IMR-90 (cell line): ENCODE data around the gene TMEM50B. TPM values are rescaled to one million over a fixed set of nuclear protein-coding genes. Genes with fewer than 3 reads are reported as not detected.

Experiments
- ATAC-seq: fragments of 200-7000 bp; cut with Tn5 transposase; 2 replicates; pipeline ENCODE4 v1.9.1; 2020; ENCODE audit warnings: low read depth, mild to moderate bottlenecking, moderate library complexity
- BruUV-seq: library from RNA; stranded (reverse); fragments of 400-500 nt; replicated peaks from 2 replicates; lab custom pipeline; 2021; lab: Mats Ljungman, UMichigan
- CTCF ChIA-PET: fragments of 300-600 bp; formaldehyde crosslinking; extraction: SDS; loops from one replicate; lab custom pipeline; 2021; ENCODE audit warnings: antibody characterized with exemption; lab: Yijun Ruan, JAX
- POLR2A ChIA-PET: fragments of 300-600 bp; sonication (Branson Sonifier 250); formaldehyde crosslinking; loops from one replicate; lab custom pipeline; 2022; ENCODE audit warnings: antibody characterized with exemption; ENCODE audit not compliant: unreplicated experiment; lab: Charles Lee
- DNase-seq: peaks from one replicate; pipeline ENCODE4 v3.0.0; 2013
- H2AFZ ChIP-seq: replicated peaks from 2 replicates; pipeline ENCODE3; 2013; ENCODE audit warnings: low read length, mild to moderate bottlenecking; ENCODE audit not compliant: poor library complexity
- H2AK5ac ChIP-seq: 2 replicates; pipeline ENCODE4 v1.6.1; 2013; ENCODE audit warnings: low read depth, low read length, inconsistent platforms
- H2AK9ac ChIP-seq: replicated peaks from 2 replicates; pipeline ENCODE3; 2013; ENCODE audit warnings: mild to moderate bottlenecking, low read depth, low read length, moderate library complexity; ENCODE audit not compliant: poor library complexity
- H2BK120ac ChIP-seq: 2 replicates; pipeline ENCODE4 v1.6.1; 2013; ENCODE audit warnings: low read depth, low read length, inconsistent platforms
- H2BK15ac ChIP-seq: 3 replicates; pipeline ENCODE4 v1.6.1; 2013; ENCODE audit warnings: low read depth, low read length, inconsistent platforms
- H2BK20ac ChIP-seq: 2 replicates; pipeline ENCODE4 v1.6.1; 2013; ENCODE audit warnings: low read depth, mild to moderate bottlenecking, inconsistent platforms, low read length, moderate library complexity
- H2BK5ac ChIP-seq: 2 replicates; pipeline ENCODE4 v1.6.1; 2013; ENCODE audit warnings: mild to moderate bottlenecking, low read depth, low read length, inconsistent platforms; ENCODE audit not compliant: poor library complexity, severe bottlenecking
- H3K14ac ChIP-seq: replicated peaks from 2 replicates; pipeline ENCODE4 v1.6.1; 2013; ENCODE audit warnings: low read depth, low read length, inconsistent platforms
- H3K18ac ChIP-seq: 2 replicates; pipeline ENCODE4 v1.6.1; 2013; ENCODE audit warnings: low read depth, low read length, control low read depth
- H3K23ac ChIP-seq: 2 replicates; pipeline ENCODE4 v1.6.1; 2013; ENCODE audit warnings: low read depth, low read length, inconsistent platforms
- H3K27ac ChIP-seq: 2 replicates; pipeline ENCODE4 v1.5.1; 2013; ENCODE audit warnings: mild to moderate bottlenecking, control low read depth, low read length; ENCODE audit not compliant: insufficient read depth
- H3K27me3 ChIP-seq: 2 replicates; pipeline ENCODE4 v1.6.1; 2013; ENCODE audit warnings: low read length; ENCODE audit not compliant: control insufficient read depth, insufficient read depth
- H3K36me3 ChIP-seq: 2 replicates; pipeline ENCODE4 v1.6.1; 2013; ENCODE audit warnings: low read length, mixed read lengths; ENCODE audit not compliant: control insufficient read depth, insufficient read depth
- H3K4ac ChIP-seq: 2 replicates; pipeline ENCODE4 v1.6.1; 2013; ENCODE audit warnings: low read depth, low read length, inconsistent platforms
- H3K4me1 ChIP-seq: 2 replicates; pipeline ENCODE4 v1.6.1; 2013; ENCODE audit warnings: low read length, mixed read lengths; ENCODE audit not compliant: control insufficient read depth, insufficient read depth
- H3K4me2 ChIP-seq: 2 replicates; pipeline ENCODE4 v1.6.1; 2013; ENCODE audit warnings: low read depth, mild to moderate bottlenecking, control low read depth, low read length, moderate library complexity
- H3K4me3 ChIP-seq: 2 replicates; pipeline ENCODE4 v1.5.1; 2013; ENCODE audit warnings: low read depth, mild to moderate bottlenecking, control low read depth, low read length, moderate library complexity; ENCODE audit not compliant: insufficient read depth
- H3K56ac ChIP-seq: 2 replicates; pipeline ENCODE4 v1.6.1; 2013; ENCODE audit warnings: low read length, inconsistent platforms; ENCODE audit not compliant: insufficient read depth; ENCODE audit errors: extremely low read depth
- H3K79me1 ChIP-seq, 2 experiments: 2 replicates each; pipeline ENCODE4 v1.6.1; 2013; ENCODE audit warnings: low read length in 2 of 2, inconsistent platforms in 1 of 2, low read depth in 1 of 2
- H3K9ac ChIP-seq: 2 replicates; pipeline ENCODE4 v1.6.1; 2013; ENCODE audit warnings: low read depth, low read length, control low read depth
- H3K9me1 ChIP-seq: 2 replicates; pipeline ENCODE4 v1.6.1; 2013; ENCODE audit warnings: low read length, inconsistent platforms; ENCODE audit not compliant: insufficient read depth
- H3K9me3 ChIP-seq: 2 replicates; pipeline ENCODE4 v1.6.1; 2013; ENCODE audit warnings: low read length; ENCODE audit not compliant: control insufficient read depth, insufficient read depth
- H4K20me1 ChIP-seq: 2 replicates; pipeline ENCODE4 v1.6.1; 2013; ENCODE audit warnings: low read length, inconsistent platforms; ENCODE audit not compliant: insufficient read depth
- H4K5ac ChIP-seq: 2 replicates; pipeline ENCODE4 v1.6.1; 2013; ENCODE audit warnings: mild to moderate bottlenecking, low read depth, low read length, control low read depth
- H4K8ac ChIP-seq, 2 experiments: 2 replicates each; pipeline ENCODE4 v1.6.1; 2013; ENCODE audit warnings: low read depth in 2 of 2, low read length in 2 of 2, control low read depth in 1 of 2, inconsistent platforms in 1 of 2
- H4K91ac ChIP-seq: 2 replicates; pipeline ENCODE4 v1.6.1; 2013; ENCODE audit warnings: low read depth, low read length, inconsistent platforms; ENCODE audit not compliant: insufficient read depth
- MAZ ChIP-seq: IDR thresholded peaks from 2 replicates; pipeline ENCODE4 v1.6.1; 2012; ENCODE audit warnings: low read depth, mild to moderate bottlenecking, low read length, improper control_type of control experiment, moderate library complexity, borderline replicate concordance
- POLR2A ChIP-seq: IDR thresholded peaks from 2 replicates; pipeline ENCODE4 v1.6.1; 2012; ENCODE audit warnings: mild to moderate bottlenecking, low read depth, low read length
- RCOR1 ChIP-seq: IDR thresholded peaks from 2 replicates; pipeline ENCODE4 v1.6.1; 2012; ENCODE audit warnings: mild to moderate bottlenecking, low read length, improper control_type of control experiment; ENCODE audit not compliant: insufficient replicate concordance
- RFX5 ChIP-seq: IDR thresholded peaks from 2 replicates; pipeline ENCODE4 v1.8.0; 2012; ENCODE audit warnings: low read depth, mild to moderate bottlenecking, low read length, moderate library complexity
- WGBS, 2 experiments: methylation state at CpG; one replicate each; pipeline versions ENCODE4 v1.1.5 to v1.1.7; 2013; ENCODE audit warnings: missing lambda C conversion rate in 2 of 2; ENCODE audit not compliant: insufficient read length in 1 of 2; ENCODE audit errors: extremely low coverage in 2 of 2; 5-methylcytosine and 5-hydroxymethylcytosine counted together
- dilution Hi-C: fragments of 300-500 bp; cut with HindIII; formaldehyde crosslinking; loops from one replicate; pipeline ENCODE4 v1.14.3; 2018; ENCODE audit warnings: low sequenced_read_pairs; ENCODE audit not compliant: unreplicated experiment
- in situ Hi-C: fragments of 300-500 bp; cut with MboI; formaldehyde crosslinking; loops from 3 replicates; pipeline ENCODE4 v1.14.3; 2019; ENCODE audit warnings: low sequenced_read_pairs, inconsistent platforms, mixed read lengths
- intact Hi-C: fragments of 100-400 bp; cut with micrococcal nuclease; formaldehyde crosslinking; loops from 2 replicates; pipeline ENCODE4 v1.10.0; 2022
- polyA plus RNA-seq, 3 experiments: library from polyadenylated mRNA; depleted of rRNA; stranded (reverse); fragments of >200 nt; gene quantifications; 2 replicates each; pipeline ENCODE4 v1.2.3, GENCODE V29; 2012; ENCODE audit warnings: low replicate concordance in 1 of 3
- total RNA-seq: library from RNA; depleted of rRNA; stranded (reverse); fragments of >200 nt; gene quantifications from 2 replicates; pipeline ENCODE4 v1.2.3, GENCODE V29; 2012

TMEM50B gene
- total and polyA plus RNA-seq, 2 of the 4 experiments (the other 2 are of a cell fraction): 10.9 to 25.9 TPM

GRCh38 chr21:33487996-33488395 lies 8.2 kb upstream of the TMEM50B start:
- Histone ChIP-seq H3K79me1 (0 out of 4 replicates have a peak, but pooled peaks cover 0 to 2% of the 10 kb centered on the region in 2 experiments), H4K5ac (no peak overlapping the region), H2BK20ac (no peak overlapping the region), H2AK5ac (no peak overlapping the region), H2AK9ac (no peak overlapping the region), H3K4me3 (no peak overlapping the region), H3K23ac (no peak overlapping the region), H4K91ac (no peak overlapping the region), H3K27ac (no peak overlapping the region), H3K18ac (no peak overlapping the region), H3K9ac (no peak overlapping the region), H3K4ac (no peak overlapping the region), H3K4me2 (no peak overlapping the region), H4K20me1 (no peaks in the 10 kb centered on the region), H3K14ac (no peak overlapping the region), H2BK120ac (no peak overlapping the region), H4K8ac (no peak overlapping the region), H2BK5ac (no peak overlapping the region), H3K9me1 (0 out of 2 replicates have a peak, but pooled peaks cover 4% of the 10 kb centered on the region), H2AFZ (no peak overlapping the region), H3K4me1 (peaks cover 3% of the 10 kb centered on the region; the same call in 1 of the 2 replicates), H3K36me3 (no peaks in the 10 kb centered on the region), H3K56ac (no peak overlapping the region), H2BK15ac (no peak overlapping the region), H3K27me3 (no peaks in the 10 kb centered on the region), H3K9me3 (no peaks in the 10 kb centered on the region)
- no peak for ATAC-seq
- intact Hi-C loops (no loop called here), in situ Hi-C loops (no loop called here), dilution Hi-C loops (no loop called here)
- no CpG with 5 or more reads among the region's 5 CpGs for WGBS, 2 experiments
- POLR2A ChIA-PET: no interaction called here
- CTCF ChIA-PET: no interaction called here
- no TSS peak for BruUV-seq
- TF ChIP-seq MAZ (no peak), RCOR1 (no peak), RFX5 (no peak), POLR2A (no peak)
- DNase-seq: no peak
